Astrocyte of the spinal cord (primary cell): ENCODE measurements around the gene CA5B.
"Not testable (repeated sequence)": the region's sequence is repeated elsewhere in the genome, so short reads cannot be mapped to it uniquely, and the experiment has no call there.

ENCODE experiments used
- DNase-seq: peaks from one replicate; pipeline ENCODE4 v3.0.0; 2011; ENCODE audit warnings: low read depth, low spot score
- H3K4me3 ChIP-seq: 2 replicates; pipeline ENCODE4 v1.5.1; 2011; ENCODE audit warnings: low read depth, mild to moderate bottlenecking, low read length, moderate library complexity
- CTCF ChIP-seq: IDR thresholded peaks from 2 replicates; pipeline ENCODE4 v1.5.1; 2012; ENCODE audit warnings: low read depth, mild to moderate bottlenecking, low read length, inconsistent platforms
- in situ Hi-C: cut with HindIII; loops from 2 replicates; pipeline ENCODE4 v1.10.0; 2017; ENCODE audit warnings: low sequenced_read_pairs

Gene CA5B

GRCh38 chrX:15820106-15821073 lies 82.3 kb downstream of the CA5B start:
- peak; percentile 17 for DNase-seq
- in situ Hi-C loops = no loop called here
- no peak overlapping the region for H3K4me3 ChIP-seq
- no peak for TF ChIP-seq CTCF

DNA sequence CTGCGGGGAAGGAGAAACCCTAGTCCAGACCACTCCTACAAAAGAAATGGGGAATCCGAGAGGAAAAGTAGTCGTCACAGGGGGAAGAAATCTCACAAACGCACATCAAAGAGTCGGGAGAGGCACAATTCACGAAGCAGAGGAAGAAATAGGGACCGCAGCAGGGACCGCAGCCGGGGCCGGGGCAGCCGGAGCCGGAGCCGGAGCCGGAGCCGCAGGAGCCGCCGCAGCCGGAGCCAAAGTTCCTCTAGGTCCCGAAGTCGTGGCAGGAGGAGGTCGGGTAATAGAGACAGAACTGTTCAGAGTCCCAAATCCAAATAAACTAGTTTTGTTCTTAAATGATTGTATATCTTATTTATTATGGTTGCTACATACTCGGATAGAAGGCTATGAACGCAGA lies 84.9 kb downstream of the CA5B start:
- no peak for TF ChIP-seq CTCF
- DNase-seq = no peak
- in situ Hi-C loops = no loop called here

GRCh38 chrX:15825936-15826335 lies 87.9 kb downstream of the CA5B start:
- H3K4me3 ChIP-seq = no peak overlapping the region
- TF ChIP-seq CTCF = no peak
- in situ Hi-C loops = no loop called here
- DNase-seq = no peak

More for the DNA sequence above, 84.9 kb downstream of the CA5B start:
- H3K4me3 ChIP-seq = no peak overlapping the region

DNA sequence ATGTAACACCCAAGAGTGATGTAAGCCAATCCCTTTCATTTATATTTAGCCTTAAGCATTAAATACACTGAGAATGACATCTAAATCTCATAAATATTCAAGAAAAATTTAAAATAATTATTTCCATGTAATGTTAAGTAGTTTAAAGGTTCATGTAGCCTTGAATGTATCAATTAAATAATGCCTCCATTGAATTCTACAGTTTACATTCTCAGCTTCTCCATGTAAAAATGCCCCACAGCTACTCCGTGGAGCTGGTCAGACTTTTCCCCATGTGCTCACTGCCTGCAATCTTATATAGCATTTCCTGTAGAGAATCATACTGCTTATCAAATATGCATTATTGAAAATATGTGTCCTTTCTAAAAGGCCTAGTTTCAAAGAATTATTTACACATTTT lies 91.1 kb downstream of the CA5B start:
- no peak for DNase-seq
- in situ Hi-C loops = no loop called here
- no peak for TF ChIP-seq CTCF
- H3K4me3 ChIP-seq = no peak overlapping the region

GRCh38 chrX:15831347-15831746 lies 93.3 kb downstream of the CA5B start:
- H3K4me3 ChIP-seq, DNase-seq, in situ Hi-C loops: not testable (repeated sequence)

GRCh38 chrX:15834053-15834452 lies 96.0 kb downstream of the CA5B start:
- TF ChIP-seq CTCF = no peak
- in situ Hi-C loops = no loop called here
- no peak for DNase-seq

GRCh38 chrX:15834827-15835595 lies 96.9 kb downstream of the CA5B start:
- TF ChIP-seq CTCF = no peak

More at GRCh38 chrX:15834053-15834452, 96.0 kb downstream of the CA5B start:
- no peak overlapping the region for H3K4me3 ChIP-seq

More at GRCh38 chrX:15834827-15835595, 96.9 kb downstream of the CA5B start:
- in situ Hi-C loops = no loop called here
- no peak overlapping the region for H3K4me3 ChIP-seq
- DNase-seq = peak; percentile 27
